Hepatocyte (in vitro differentiated cells): Measurements from ENCODE around the gene EMSY. TPM values are rescaled to one million over a fixed set of nuclear protein-coding genes. Genes with fewer than 3 reads are reported as not detected.

Experiments
- DNase-seq: peaks from one replicate; pipeline ENCODE4 v3.0.0-alpha.2; 2016; ENCODE audit warnings: low spot score
- H2AFZ ChIP-seq: fragments of 200-600 bp; sonication (generic); 2 replicates; pipeline ENCODE4 v1.6.0; 2016; ENCODE audit warnings: antibody characterized with exemption, mild to moderate bottlenecking
- H3K27ac ChIP-seq: fragments of 200-600 bp; sonication (generic); 2 replicates; pipeline ENCODE4 v1.5.1; 2016; ENCODE audit warnings: mild to moderate bottlenecking
- H3K27me3 ChIP-seq: fragments of 200-600 bp; sonication (generic); 2 replicates; pipeline ENCODE4 v1.6.1; 2016
- H3K36me3 ChIP-seq: fragments of 200-600 bp; sonication (generic); replicated peaks from 2 replicates; pipeline ENCODE4 v1.5.1; 2016; ENCODE audit warnings: low read depth; ENCODE audit not compliant: insufficient read depth
- H3K4me1 ChIP-seq: fragments of 200-600 bp; sonication (generic); 2 replicates; pipeline ENCODE4 v1.5.1; 2016; ENCODE audit warnings: mild to moderate bottlenecking, moderate library complexity; ENCODE audit not compliant: insufficient read depth
- H3K4me2 ChIP-seq: fragments of 200-600 bp; sonication (generic); 2 replicates; pipeline ENCODE4 v1.6.0; 2016
- H3K4me3 ChIP-seq: fragments of 200-600 bp; sonication (generic); 2 replicates; pipeline ENCODE4 v1.5.1; 2016; ENCODE audit warnings: mild to moderate bottlenecking
- H3K79me2 ChIP-seq: fragments of 200-600 bp; sonication (generic); 2 replicates; pipeline ENCODE4 v1.6.0; 2017; ENCODE audit warnings: mild to moderate bottlenecking
- H3K9me2 ChIP-seq: fragments of 200-600 bp; sonication (generic); replicated peaks from 2 replicates; pipeline ENCODE4 v1.6.0; 2017; ENCODE audit warnings: mild to moderate bottlenecking; ENCODE audit not compliant: insufficient read depth
- H3K9me3 ChIP-seq: fragments of 200-600 bp; sonication (generic); 2 replicates; pipeline ENCODE4 v1.5.1; 2016; ENCODE audit warnings: low read depth, mild to moderate bottlenecking
- H4K20me1 ChIP-seq: fragments of 200-600 bp; sonication (generic); 2 replicates; pipeline ENCODE4 v1.6.0; 2016; ENCODE audit warnings: mild to moderate bottlenecking; ENCODE audit not compliant: insufficient read depth, poor library complexity, severe bottlenecking
- EZH2 ChIP-seq: fragments of 200-600 bp; sonication (generic); IDR thresholded peaks from 2 replicates; pipeline ENCODE4 v1.6.1; 2016; ENCODE audit warnings: antibody characterized with exemption, mild to moderate bottlenecking, borderline replicate concordance
- EZH2phosphoT487 ChIP-seq: fragments of 200-600 bp; sonication (generic); IDR thresholded peaks from one replicate; pipeline ENCODE4 v1.6.1; 2018; ENCODE audit warnings: antibody characterized with exemption, mild to moderate bottlenecking, low read depth, moderate library complexity; ENCODE audit not compliant: unreplicated experiment, severe bottlenecking
- WGBS: methylation state at CpG from one replicate; pipeline ENCODE4 v1.1.6; 2016; ENCODE audit warnings: low lambda C conversion rate; ENCODE audit errors: missing lambda C conversion rate; 5-methylcytosine and 5-hydroxymethylcytosine counted together
- polyA plus RNA-seq: library from polyadenylated mRNA; unstranded; fragments of >200 nt; fragmentation: Nextera tagmentation; extraction: Ambion mirVana; gene quantifications from 2 replicates; pipeline ENCODE4 v1.2.1, GENCODE V29; 2016
- total RNA-seq: library from RNA; depleted of rRNA; stranded (reverse); fragments of >200 nt; gene quantifications from 2 replicates; pipeline ENCODE4 v1.2.3, GENCODE V29; 2014
- TF ChIP-seq, protein P1 (sequence below): fragments of 200-600 bp; sonication (generic); IDR thresholded peaks from 2 replicates; pipeline ENCODE4 v1.5.1; 2016; ENCODE audit warnings: antibody characterized with exemption, mild to moderate bottlenecking; ENCODE audit not compliant: poor library complexity

Gene EMSY
- total and polyA plus RNA-seq, 2 experiments from 2014 or later = 8.2 to 19.4 TPM

DNA sequence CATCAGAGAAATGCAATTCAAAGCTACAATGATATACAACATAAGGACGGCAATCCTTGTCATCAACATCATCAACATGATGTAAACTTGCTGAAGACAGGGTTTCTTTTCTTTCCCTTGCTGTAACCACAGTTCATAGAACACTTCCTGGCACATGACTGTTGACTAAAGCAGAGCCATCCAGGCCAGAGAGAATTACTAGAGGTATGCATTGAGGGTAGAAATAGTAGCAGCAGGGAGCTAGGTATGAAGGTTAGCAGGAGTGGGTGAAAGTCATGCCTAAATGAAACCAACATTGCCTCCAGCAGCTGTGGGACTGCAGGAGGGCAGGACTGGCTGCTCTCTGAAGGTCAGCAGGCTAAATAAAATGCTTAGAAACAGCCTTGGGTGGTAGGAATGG, 122.0 kb downstream of the EMSY start:
- H3K36me3 ChIP-seq = no peaks in the 10 kb centered on the region
- H3K9me2 ChIP-seq = no peaks in the 10 kb centered on the region
- no peaks in the 10 kb centered on the region for H3K27me3 ChIP-seq
- WGBS = 0% methylated on average over 1 of the region's 1 CpG
- no peaks in the 10 kb centered on the region for H3K79me2 ChIP-seq
- DNase-seq = no peak
- H3K4me3 ChIP-seq = no peak overlapping the region
- no peak overlapping the region for H3K27ac ChIP-seq
- H3K9me3 ChIP-seq = no peaks in the 10 kb centered on the region
- no peak overlapping the region for H3K4me2 ChIP-seq
- H4K20me1 ChIP-seq = no peaks in the 10 kb centered on the region
- no peak for TF ChIP-seq EZH2phosphoT487
- TF ChIP-seq, protein P1, sequence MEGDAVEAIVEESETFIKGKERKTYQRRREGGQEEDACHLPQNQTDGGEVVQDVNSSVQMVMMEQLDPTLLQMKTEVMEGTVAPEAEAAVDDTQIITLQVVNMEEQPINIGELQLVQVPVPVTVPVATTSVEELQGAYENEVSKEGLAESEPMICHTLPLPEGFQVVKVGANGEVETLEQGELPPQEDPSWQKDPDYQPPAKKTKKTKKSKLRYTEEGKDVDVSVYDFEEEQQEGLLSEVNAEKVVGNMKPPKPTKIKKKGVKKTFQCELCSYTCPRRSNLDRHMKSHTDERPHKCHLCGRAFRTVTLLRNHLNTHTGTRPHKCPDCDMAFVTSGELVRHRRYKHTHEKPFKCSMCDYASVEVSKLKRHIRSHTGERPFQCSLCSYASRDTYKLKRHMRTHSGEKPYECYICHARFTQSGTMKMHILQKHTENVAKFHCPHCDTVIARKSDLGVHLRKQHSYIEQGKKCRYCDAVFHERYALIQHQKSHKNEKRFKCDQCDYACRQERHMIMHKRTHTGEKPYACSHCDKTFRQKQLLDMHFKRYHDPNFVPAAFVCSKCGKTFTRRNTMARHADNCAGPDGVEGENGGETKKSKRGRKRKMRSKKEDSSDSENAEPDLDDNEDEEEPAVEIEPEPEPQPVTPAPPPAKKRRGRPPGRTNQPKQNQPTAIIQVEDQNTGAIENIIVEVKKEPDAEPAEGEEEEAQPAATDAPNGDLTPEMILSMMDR = no peak
- no peak for TF ChIP-seq EZH2
- no peaks in the 10 kb centered on the region for H3K4me1 ChIP-seq
- H2AFZ ChIP-seq = no peak overlapping the region

DNA sequence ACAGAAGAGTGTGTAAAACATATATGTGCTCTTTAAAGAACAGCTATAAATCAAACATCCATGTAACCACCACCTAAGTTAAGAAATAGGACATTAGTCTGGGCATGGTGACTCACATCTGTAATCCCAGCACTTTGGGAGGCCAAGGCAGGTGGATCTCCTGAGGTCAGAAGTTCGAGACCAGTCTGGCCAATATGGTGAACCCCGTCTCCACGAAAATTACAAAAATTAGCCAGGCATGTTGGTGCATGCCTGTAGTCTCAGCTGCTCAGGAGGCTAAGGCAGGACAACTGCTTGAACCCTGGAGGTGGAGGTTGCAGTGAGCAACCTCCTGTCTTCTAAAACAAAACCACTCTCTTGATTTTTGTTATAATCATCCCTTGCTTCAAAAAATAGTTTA, 122.4 kb downstream of the EMSY start:
- Histone ChIP-seq H2AFZ (no peak overlapping the region), H4K20me1 (no peaks in the 10 kb centered on the region), H3K36me3 (no peaks in the 10 kb centered on the region), H3K4me1 (no peaks in the 10 kb centered on the region), H3K27ac (no peak overlapping the region), H3K9me3 (no peaks in the 10 kb centered on the region), H3K79me2 (no peaks in the 10 kb centered on the region), H3K4me2 (no peak overlapping the region), H3K9me2 (no peaks in the 10 kb centered on the region), H3K4me3 (no peak overlapping the region), H3K27me3 (no peaks in the 10 kb centered on the region)
- no peak for DNase-seq
- WGBS = 94% methylated on average over 3 of the region's 3 CpGs
- TF ChIP-seq, protein P1 = no peak
- no peak for TF ChIP-seq EZH2phosphoT487
- TF ChIP-seq EZH2 = no peak

DNA sequence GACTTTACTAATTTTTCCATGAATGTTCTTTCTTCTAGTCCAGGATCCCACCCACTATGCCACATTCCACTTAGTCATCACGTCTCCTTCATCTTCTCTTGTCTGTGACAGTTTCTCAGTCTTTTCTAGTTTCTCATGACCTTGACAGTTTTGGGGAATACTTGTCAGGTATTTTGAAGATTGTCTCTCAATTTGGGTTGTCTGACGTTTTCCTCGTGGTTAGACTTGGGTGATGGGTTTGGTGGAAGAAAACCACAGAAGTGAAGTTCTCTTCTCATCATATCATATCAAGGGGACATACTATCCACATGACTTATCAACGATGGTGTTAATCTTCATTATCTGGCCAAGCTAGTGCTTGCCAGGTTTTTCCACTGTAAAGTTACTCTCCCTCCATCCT, 123.3 kb downstream of the EMSY start:
- H3K9me3 ChIP-seq = no peaks in the 10 kb centered on the region
- 86% methylated on average over 4 of the region's 4 CpGs for WGBS

More for the DNA sequence above, 123.3 kb downstream of the EMSY start:
- Histone ChIP-seq H3K4me3 (no peak overlapping the region), H3K4me1 (no peaks in the 10 kb centered on the region), H4K20me1 (no peaks in the 10 kb centered on the region), H3K79me2 (no peaks in the 10 kb centered on the region), H3K36me3 (no peaks in the 10 kb centered on the region), H3K27ac (no peak overlapping the region), H2AFZ (no peak overlapping the region), H3K9me2 (no peaks in the 10 kb centered on the region), H3K27me3 (no peaks in the 10 kb centered on the region), H3K4me2 (no peak overlapping the region)
- no peak for DNase-seq
- TF ChIP-seq EZH2 (no peak), EZH2phosphoT487 (no peak)
- TF ChIP-seq, protein P1 = no peak
